ENCODE data around the gene ANAPC2. TPM values are rescaled to one million over a fixed set of nuclear protein-coding genes. Genes with fewer than 3 reads are reported as not detected.

Gene ANAPC2
- total RNA-seq, 2 donors from 2014 or later = 66.5 to 69.2 TPM

DNA sequence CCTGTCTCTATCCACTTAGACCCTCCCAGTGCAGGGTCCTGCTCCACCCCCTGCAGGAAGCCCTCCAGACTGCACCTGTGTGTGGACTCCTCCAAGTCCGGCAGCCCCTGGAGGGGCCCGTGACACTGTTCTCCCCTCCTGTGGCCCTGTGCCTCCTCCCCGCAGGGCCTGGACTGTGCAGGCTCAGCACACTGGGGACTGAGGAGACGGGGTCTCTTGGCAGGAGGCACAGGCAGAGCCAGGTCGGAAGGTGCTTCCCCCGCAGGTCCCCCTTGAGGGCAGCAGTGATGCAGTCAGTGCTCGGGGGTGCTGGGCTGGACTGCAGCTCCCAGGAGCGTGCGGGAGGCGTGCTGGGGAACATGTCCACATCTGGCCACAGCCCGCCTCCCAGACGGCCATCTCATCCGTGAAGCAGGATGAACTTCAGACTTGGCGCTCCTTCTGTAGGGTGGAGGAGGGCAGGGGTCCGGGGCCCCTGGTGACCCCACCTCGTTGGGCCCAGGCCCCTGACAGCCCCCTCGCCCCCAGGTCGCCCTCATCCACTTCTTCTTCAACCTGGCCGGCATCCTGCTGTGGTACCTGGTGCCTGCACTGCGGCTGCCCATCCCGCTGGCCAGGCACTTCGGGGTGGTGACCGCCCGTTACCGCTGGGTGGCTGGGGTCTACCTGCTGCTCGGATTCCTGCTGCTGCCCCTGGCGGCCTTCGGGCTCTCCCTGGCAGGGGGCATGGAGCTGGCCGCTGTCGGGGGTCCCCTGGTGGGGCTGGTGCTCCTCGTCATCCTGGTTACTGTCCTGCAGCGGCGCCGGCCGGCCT lies 47.3 kb upstream of the ANAPC2 start:
- Histone ChIP-seq H3K36me3 (ENCODE audit: control insufficient read depth, insufficient read depth, low read length) (peaks cover 5% of the 10 kb centered on the region), H3K27me3 (ENCODE audit: control insufficient read depth, insufficient read depth, low read length, poor library complexity, severe bottlenecking) (no peaks in the 10 kb centered on the region), H3K27ac (ENCODE audit: low read depth, low read length) (no peak overlapping the region), H3K9ac (ENCODE audit: extremely low read depth, low read length, poor library complexity, severe bottlenecking) (no peak overlapping the region), H3K9me3 (ENCODE audit: control insufficient read depth, low read length) (no peaks in the 10 kb centered on the region), H3K4me3 (ENCODE audit: low read length) (no peak overlapping the region), H3K4me1 (ENCODE audit: control insufficient read depth, insufficient read depth, low read length) (peaks cover 20% of the 10 kb centered on the region)
- Mint-ChIP-seq H3K27ac (no peak overlapping the region), H3K27me3 (ENCODE audit: insufficient read depth) (no peaks in the 10 kb centered on the region), H3K4me1 (peaks cover 16% of the 10 kb centered on the region), H3K4me3 (no peak overlapping the region), H3K36me3 (ENCODE audit: low read depth) (no peaks in the 10 kb centered on the region), H3K9me3 (no peaks in the 10 kb centered on the region)
- TF ChIP-seq CTCF (conservative IDR thresholded peaks at IDR 0.05) = peak; percentile 51
- 88 to 91% methylated on average over 13 to 35 of the region's 35 CpGs for WGBS, 2 experiments (ENCODE audit: insufficient coverage in 1 of 2, insufficient read length in 1 of 2)
- DNase-seq = peak; percentile 75

DNA sequence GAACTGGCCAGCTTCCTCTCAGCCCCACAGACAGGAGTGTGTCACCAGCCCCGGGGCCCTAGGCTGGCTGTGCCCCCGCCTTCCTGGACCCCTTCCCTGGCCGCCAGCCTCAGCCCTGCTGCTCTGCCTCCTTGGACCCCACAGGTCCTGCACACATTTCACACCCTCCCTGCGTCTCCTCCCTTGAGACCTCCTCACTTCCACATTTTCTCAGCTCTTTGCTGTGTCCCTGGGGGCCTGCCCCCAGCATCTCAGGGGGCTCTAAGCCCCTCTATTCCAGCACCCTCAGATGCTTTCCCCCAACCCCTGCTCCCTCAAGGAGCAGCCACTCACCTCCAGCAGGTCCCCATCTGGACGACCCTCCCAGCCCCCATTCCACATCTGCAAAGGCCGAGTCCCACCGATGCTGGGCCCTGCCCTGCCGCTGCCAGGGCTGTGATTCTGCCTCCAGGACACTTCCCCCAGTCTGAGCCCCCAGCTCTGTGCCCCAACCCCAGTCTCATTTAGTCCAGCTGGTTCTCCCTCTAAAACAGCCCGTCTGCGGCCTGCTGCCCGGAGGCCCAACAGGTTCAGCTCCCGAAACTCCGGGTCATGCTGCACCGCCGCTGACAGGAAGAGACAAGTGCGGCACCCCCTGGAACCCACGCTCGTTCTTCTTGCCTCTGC lies 46.5 kb upstream of the ANAPC2 start:
- no peak overlapping the region for H3K4me3 ChIP-seq (ENCODE audit: low read length)
- Mint-ChIP-seq H3K27me3 (ENCODE audit: insufficient read depth) (no peaks in the 10 kb centered on the region), H3K36me3 (ENCODE audit: low read depth) (no peaks in the 10 kb centered on the region), H3K27ac (no peak overlapping the region), H3K4me3 (no peak overlapping the region), H3K9me3 (no peaks in the 10 kb centered on the region), H3K4me1 (peaks cover 16% of the 10 kb centered on the region)
- H3K27ac ChIP-seq (ENCODE audit: low read depth, low read length) = no peak overlapping the region
- peaks cover 20% of the 10 kb centered on the region for H3K4me1 ChIP-seq (ENCODE audit: control insufficient read depth, insufficient read depth, low read length)
- DNase-seq = no peak
- 85 to 92% methylated on average over 13 to 17 of the region's 18 CpGs for WGBS, 2 experiments (ENCODE audit: insufficient coverage in 1 of 2, insufficient read length in 1 of 2)
- no peak for TF ChIP-seq CTCF (conservative IDR thresholded peaks at IDR 0.05)
- peaks cover 5% of the 10 kb centered on the region for H3K36me3 ChIP-seq (ENCODE audit: control insufficient read depth, insufficient read depth, low read length)
- H3K27me3 ChIP-seq (ENCODE audit: control insufficient read depth, insufficient read depth, low read length, poor library complexity, severe bottlenecking) = no peaks in the 10 kb centered on the region
- no peak overlapping the region for H3K9ac ChIP-seq (ENCODE audit: extremely low read depth, low read length, poor library complexity, severe bottlenecking)
- no peaks in the 10 kb centered on the region for H3K9me3 ChIP-seq (ENCODE audit: control insufficient read depth, low read length)

DNA sequence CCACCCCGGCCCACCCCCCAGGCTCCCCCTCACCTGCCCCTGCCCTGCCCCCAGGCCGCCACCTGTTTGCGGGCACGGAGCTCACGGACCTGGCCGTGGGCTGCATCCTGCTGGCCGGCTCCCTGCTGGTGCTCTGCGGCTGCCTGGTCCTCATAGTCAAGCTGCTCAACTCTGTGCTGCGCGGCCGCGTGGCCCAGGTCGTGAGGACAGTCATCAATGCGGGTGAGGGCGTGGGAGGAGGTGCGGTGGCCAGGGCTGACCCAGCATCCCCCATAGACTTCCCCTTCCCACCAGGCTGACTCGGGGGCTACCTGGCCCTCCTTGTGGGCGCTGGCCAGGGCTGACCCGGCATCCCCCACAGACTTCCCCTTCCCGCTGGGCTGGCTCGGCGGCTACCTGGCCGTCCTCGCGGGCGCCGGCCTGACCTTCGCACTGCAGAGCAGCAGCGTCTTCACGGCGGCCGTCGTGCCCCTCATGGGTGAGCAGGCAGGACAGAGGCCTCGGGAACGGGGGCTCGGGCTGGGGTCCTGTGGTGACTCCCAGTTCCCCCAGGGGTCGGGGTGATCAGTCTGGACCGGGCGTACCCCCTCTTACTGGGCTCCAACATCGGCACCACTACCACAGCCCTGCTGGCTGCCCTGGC lies 45.8 kb upstream of the ANAPC2 start:
- H3K4me3 Mint-ChIP-seq = no peak overlapping the region
- no peaks in the 10 kb centered on the region for H3K27me3 Mint-ChIP-seq (ENCODE audit: insufficient read depth)
- WGBS, 2 experiments (ENCODE audit: insufficient coverage in 1 of 2, insufficient read length in 1 of 2) = 89 to 91% methylated on average over 24 to 40 of the region's 40 CpGs
- H3K9me3 Mint-ChIP-seq = no peaks in the 10 kb centered on the region
- Histone ChIP-seq H3K4me1 (ENCODE audit: control insufficient read depth, insufficient read depth, low read length) (peaks cover 20% of the 10 kb centered on the region), H3K27ac (ENCODE audit: low read depth, low read length) (no peak overlapping the region), H3K4me3 (ENCODE audit: low read length) (no peak overlapping the region), H3K9ac (ENCODE audit: extremely low read depth, low read length, poor library complexity, severe bottlenecking) (no peak overlapping the region), H3K9me3 (ENCODE audit: control insufficient read depth, low read length) (no peaks in the 10 kb centered on the region), H3K27me3 (ENCODE audit: control insufficient read depth, insufficient read depth, low read length, poor library complexity, severe bottlenecking) (no peaks in the 10 kb centered on the region), H3K36me3 (ENCODE audit: control insufficient read depth, insufficient read depth, low read length) (peaks cover 5% of the 10 kb centered on the region)
- H3K27ac Mint-ChIP-seq = no peak overlapping the region
- DNase-seq = no peak
- TF ChIP-seq CTCF (conservative IDR thresholded peaks at IDR 0.05) = no peak
- H3K36me3 Mint-ChIP-seq (ENCODE audit: low read depth) = no peaks in the 10 kb centered on the region
- peaks cover 16% of the 10 kb centered on the region for H3K4me1 Mint-ChIP-seq
